Ovary (tissue), 3 donors: ENCODE data around the gene HYCC2.

Source experiments
- EP300 ChIP-seq: sonication (generic); formaldehyde crosslinking; IDR thresholded peaks from one replicate; pipeline ENCODE4 v1.6.1; 2017; ENCODE audit warnings: antibody characterized with exemption
- POLR2A ChIP-seq: fragments of 450-650 bp; IDR thresholded peaks from one replicate; pipeline ENCODE4 v1.6.1; 2017; ENCODE audit warnings: antibody characterized with exemption, mild to moderate bottlenecking, moderate library complexity
- TF ChIP-seq, protein P1 (sequence below), 3 donors: fragments of 450-650 bp in 2 of 3; fragments of 200-600 bp in 1 of 3; IDR thresholded peaks; one replicate each; pipeline versions ENCODE4 v1.5.1 to v1.8.0; 2016 to 2022; ENCODE audit warnings: antibody characterized with exemption in 3 of 3, mild to moderate bottlenecking in 1 of 3
- donor health status: DM: no; HTN: no; CAD: no.

- no peak for TF ChIP-seq EP300
- TF ChIP-seq, protein P1, sequence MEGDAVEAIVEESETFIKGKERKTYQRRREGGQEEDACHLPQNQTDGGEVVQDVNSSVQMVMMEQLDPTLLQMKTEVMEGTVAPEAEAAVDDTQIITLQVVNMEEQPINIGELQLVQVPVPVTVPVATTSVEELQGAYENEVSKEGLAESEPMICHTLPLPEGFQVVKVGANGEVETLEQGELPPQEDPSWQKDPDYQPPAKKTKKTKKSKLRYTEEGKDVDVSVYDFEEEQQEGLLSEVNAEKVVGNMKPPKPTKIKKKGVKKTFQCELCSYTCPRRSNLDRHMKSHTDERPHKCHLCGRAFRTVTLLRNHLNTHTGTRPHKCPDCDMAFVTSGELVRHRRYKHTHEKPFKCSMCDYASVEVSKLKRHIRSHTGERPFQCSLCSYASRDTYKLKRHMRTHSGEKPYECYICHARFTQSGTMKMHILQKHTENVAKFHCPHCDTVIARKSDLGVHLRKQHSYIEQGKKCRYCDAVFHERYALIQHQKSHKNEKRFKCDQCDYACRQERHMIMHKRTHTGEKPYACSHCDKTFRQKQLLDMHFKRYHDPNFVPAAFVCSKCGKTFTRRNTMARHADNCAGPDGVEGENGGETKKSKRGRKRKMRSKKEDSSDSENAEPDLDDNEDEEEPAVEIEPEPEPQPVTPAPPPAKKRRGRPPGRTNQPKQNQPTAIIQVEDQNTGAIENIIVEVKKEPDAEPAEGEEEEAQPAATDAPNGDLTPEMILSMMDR (IDR thresholded peaks at IDR 0.05), result no peak
- no peak for TF ChIP-seq POLR2A
Measured at GRCh38 chr2:201049455-201049854, 22.0 kb downstream of the HYCC2 start.
